Skeletal muscle tissue (tissue), 4 donors: ENCODE measurements around the gene PDSS2. TPM values are rescaled to one million over a fixed set of nuclear protein-coding genes. Genes with fewer than 3 reads are reported as not detected.

ENCODE experiments used
- H3K27ac ChIP-seq: one replicate; pipeline ENCODE4 v1.7.0; 2013; ENCODE audit warnings: mild to moderate bottlenecking, low read depth, low read length, inconsistent platforms
- H3K27me3 ChIP-seq, 3 donors: one replicate each; pipeline ENCODE4 v1.7.0; 2013; ENCODE audit warnings: low read length in 3 of 3; ENCODE audit not compliant: control insufficient read depth in 3 of 3, insufficient read depth in 3 of 3
- H3K36me3 ChIP-seq, 3 donors: one replicate each; pipeline ENCODE4 v1.7.0; 2013; ENCODE audit warnings: low read length in 3 of 3; ENCODE audit not compliant: control insufficient read depth in 3 of 3, insufficient read depth in 3 of 3
- H3K4me1 ChIP-seq, 3 donors: one replicate each; pipeline ENCODE4 v1.7.0; 2013; ENCODE audit warnings: low read length in 3 of 3, mild to moderate bottlenecking in 3 of 3; ENCODE audit not compliant: control insufficient read depth in 3 of 3, insufficient read depth in 3 of 3
- H3K4me3 ChIP-seq, 3 donors: one replicate each; pipeline ENCODE4 v1.7.0; 2013; ENCODE audit warnings: low read length in 3 of 3
- H3K9ac ChIP-seq, 3 donors: one replicate each; pipeline ENCODE4 v1.7.0; 2013; ENCODE audit warnings: low read length in 3 of 3, mild to moderate bottlenecking in 3 of 3, moderate library complexity in 2 of 3, low read depth in 1 of 3
- H3K9me3 ChIP-seq, 3 donors: one replicate each; pipeline ENCODE4 v1.7.0; 2013; ENCODE audit warnings: low read length in 3 of 3; ENCODE audit not compliant: control insufficient read depth in 3 of 3
- total RNA-seq: library from RNA; depleted of rRNA; stranded (reverse); fragments of >200 nt; gene quantifications from one replicate; pipeline ENCODE4 v1.2.3, GENCODE V29; 2014
- donor health status: Osteomylitis.

The PDSS2 gene
- total RNA-seq, 1 donor from 2014 or later = 6.8 TPM

- no peak overlapping the region for H3K9ac ChIP-seq
- peaks cover 0 to 4% (median 0%) of the 10 kb centered on the region in 3 donors for H3K4me1 ChIP-seq
- no peaks in the 10 kb centered on the region for H3K36me3 ChIP-seq
- no peaks in the 10 kb centered on the region for H3K9me3 ChIP-seq
- H3K27ac ChIP-seq = no peak overlapping the region
- H3K4me3 ChIP-seq = no peak overlapping the region
- H3K27me3 ChIP-seq = no peaks in the 10 kb centered on the region
Observed at GRCh38 chr6:107354451-107354850, 104.9 kb downstream of the PDSS2 start.

GRCh38 chr6:107353773-107354382 lies 105.5 kb downstream of the PDSS2 start:
- no peak overlapping the region for H3K9ac ChIP-seq
- no peak overlapping the region for H3K4me3 ChIP-seq
- no peaks in the 10 kb centered on the region for H3K27me3 ChIP-seq

GRCh38 chr6:107348224-107348623 lies 111.1 kb downstream of the PDSS2 start:
- Histone ChIP-seq H3K4me1 (no peaks in the 10 kb centered on the region), H3K36me3 (no peaks in the 10 kb centered on the region), H3K27ac (no peak overlapping the region), H3K4me3 (no peak overlapping the region), H3K27me3 (no peaks in the 10 kb centered on the region), H3K9ac (no peak overlapping the region), H3K9me3 (no peaks in the 10 kb centered on the region)

More at GRCh38 chr6:107353773-107354382, 105.5 kb downstream of the PDSS2 start:
- Histone ChIP-seq H3K27ac (no peak overlapping the region), H3K9me3 (no peaks in the 10 kb centered on the region), H3K36me3 (no peaks in the 10 kb centered on the region), H3K4me1 (peaks cover 0 to 4% (median 0%) of the 10 kb centered on the region in 3 donors)

GRCh38 chr6:107345393-107345792 lies 114.0 kb downstream of the PDSS2 start:
- H3K27ac ChIP-seq = no peak overlapping the region
- H3K36me3 ChIP-seq = no peaks in the 10 kb centered on the region
- no peak overlapping the region for H3K9ac ChIP-seq
- no peak overlapping the region for H3K4me3 ChIP-seq
- no peaks in the 10 kb centered on the region for H3K9me3 ChIP-seq
- no peaks in the 10 kb centered on the region for H3K27me3 ChIP-seq
- no peaks in the 10 kb centered on the region for H3K4me1 ChIP-seq

GRCh38 chr6:107344981-107345380 lies 114.4 kb downstream of the PDSS2 start:
- H3K4me3 ChIP-seq = no peak overlapping the region

GRCh38 chr6:107344383-107344782 lies 115.0 kb downstream of the PDSS2 start:
- Histone ChIP-seq H3K27me3 (no peaks in the 10 kb centered on the region), H3K36me3 (no peaks in the 10 kb centered on the region), H3K4me1 (no peaks in the 10 kb centered on the region), H3K9ac (no peak overlapping the region), H3K9me3 (no peaks in the 10 kb centered on the region), H3K4me3 (no peak overlapping the region), H3K27ac (no peak overlapping the region)

More at GRCh38 chr6:107344981-107345380, 114.4 kb downstream of the PDSS2 start:
- no peaks in the 10 kb centered on the region for H3K9me3 ChIP-seq
- H3K27me3 ChIP-seq = no peaks in the 10 kb centered on the region
- no peaks in the 10 kb centered on the region for H3K4me1 ChIP-seq
- no peak overlapping the region for H3K27ac ChIP-seq
- H3K9ac ChIP-seq = no peak overlapping the region
- no peaks in the 10 kb centered on the region for H3K36me3 ChIP-seq

GRCh38 chr6:107342144-107342543 lies 117.2 kb downstream of the PDSS2 start:
- Histone ChIP-seq H3K9me3 (no peaks in the 10 kb centered on the region), H3K27me3 (no peaks in the 10 kb centered on the region), H3K4me1 (no peaks in the 10 kb centered on the region), H3K36me3 (no peaks in the 10 kb centered on the region), H3K27ac (no peak overlapping the region), H3K9ac (no peak overlapping the region), H3K4me3 (no peak overlapping the region)

- H3K4me3 ChIP-seq = no peak overlapping the region
- no peaks in the 10 kb centered on the region for H3K4me1 ChIP-seq
- no peak overlapping the region for H3K9ac ChIP-seq
- no peaks in the 10 kb centered on the region for H3K27me3 ChIP-seq
- H3K9me3 ChIP-seq = no peaks in the 10 kb centered on the region
- no peaks in the 10 kb centered on the region for H3K36me3 ChIP-seq
- no peak overlapping the region for H3K27ac ChIP-seq
Observed at GRCh38 chr6:107340881-107341280, 118.5 kb downstream of the PDSS2 start.

- Histone ChIP-seq H3K4me3 (no peak overlapping the region), H3K27me3 (no peaks in the 10 kb centered on the region), H3K9ac (no peak overlapping the region), H3K36me3 (peaks cover 0 to 4% (median 0%) of the 10 kb centered on the region in 3 donors), H3K9me3 (no peaks in the 10 kb centered on the region), H3K27ac (no peak overlapping the region), H3K4me1 (no peaks in the 10 kb centered on the region)
Observed at GRCh38 chr6:107337191-107337741, 122.1 kb downstream of the PDSS2 start.

GRCh38 chr6:107334026-107334425 lies 125.3 kb downstream of the PDSS2 start:
- H3K27me3 ChIP-seq = no peaks in the 10 kb centered on the region
- H3K27ac ChIP-seq = no peak overlapping the region
- peaks cover 0 to 4% (median 0%) of the 10 kb centered on the region in 3 donors for H3K4me1 ChIP-seq
- H3K9me3 ChIP-seq = no peaks in the 10 kb centered on the region
- no peak overlapping the region for H3K4me3 ChIP-seq
- no peak overlapping the region for H3K9ac ChIP-seq
- H3K36me3 ChIP-seq = peaks cover 0 to 4% (median 0%) of the 10 kb centered on the region in 3 donors
